ENCODE measurements around the gene PTF1A.

Gene PTF1A

DNA sequence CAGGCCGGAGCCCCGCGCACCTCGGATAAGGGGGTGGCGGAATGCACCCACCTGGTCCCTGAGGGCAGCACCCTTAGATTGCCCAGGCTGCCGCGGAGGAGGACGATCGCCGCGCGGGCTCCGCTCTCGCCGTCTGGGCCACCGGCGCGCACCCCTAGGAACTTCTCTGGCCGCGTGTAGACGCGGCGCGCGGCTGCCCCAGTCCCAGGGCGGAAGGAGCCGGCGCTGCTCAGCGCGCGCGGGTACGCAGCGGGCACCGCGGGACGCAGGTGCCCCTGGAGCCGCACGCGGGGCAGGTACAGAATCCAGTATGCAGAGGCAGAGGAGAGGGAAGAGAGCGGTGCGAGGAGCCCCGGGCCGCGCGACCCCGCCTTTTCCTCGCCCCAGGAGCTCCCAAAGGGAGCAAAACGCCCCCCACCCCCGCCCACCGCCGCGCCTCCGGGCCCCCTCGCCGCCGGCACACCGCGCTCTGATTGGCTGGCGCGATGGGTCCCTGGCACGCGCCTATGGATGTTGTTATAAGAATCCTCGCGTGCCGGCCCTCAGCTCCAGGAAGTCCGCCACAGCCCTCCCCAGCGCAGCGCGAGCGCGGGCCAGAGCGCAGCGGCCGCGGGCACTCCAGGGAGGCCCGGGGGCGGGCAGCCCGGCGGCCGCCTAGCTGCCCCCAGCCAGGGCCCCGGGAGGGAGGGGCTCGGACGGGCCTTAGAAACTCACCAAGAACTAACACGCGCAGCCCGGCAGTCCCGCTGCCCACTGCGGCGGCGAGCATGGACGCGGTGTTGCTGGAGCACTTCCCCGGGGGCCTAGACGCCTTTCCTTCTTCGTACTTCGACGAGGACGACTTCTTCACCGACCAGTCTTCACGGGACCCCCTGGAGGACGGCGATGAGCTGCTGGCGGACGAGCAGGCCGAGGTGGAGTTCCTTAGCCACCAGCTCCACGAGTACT lies at the start of gene PTF1A:
Gene PTF1A, plus strand, starts transcription at position 549 of the 948 bp plus-strand sequence. Its CDS starts 219 bp downstream, at position 768.
- no peak for DNase-seq (ENCODE audit: low read depth in 2 of 2)

DNA sequence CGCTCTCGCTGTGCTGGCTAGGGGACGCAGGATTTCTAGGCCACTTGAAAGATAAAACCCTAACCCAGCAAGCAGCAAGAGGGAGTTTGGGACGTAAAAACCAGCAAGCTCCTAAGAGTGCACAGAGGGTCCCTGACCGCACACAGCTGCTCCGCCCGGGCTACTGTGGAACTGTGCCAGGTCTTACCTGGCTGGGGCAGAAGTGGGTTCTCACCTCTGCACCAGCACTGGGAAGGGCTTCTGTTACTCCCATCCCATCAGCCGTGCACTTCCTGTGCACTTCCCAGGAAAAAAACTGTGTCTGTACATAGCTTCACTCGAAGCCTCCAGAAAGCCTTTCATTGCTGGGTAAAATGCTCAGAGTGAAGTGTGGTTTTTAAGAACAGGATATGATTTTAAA lies 45.9 kb upstream of the PTF1A start:
- DNase-seq (ENCODE audit: low read depth in 2 of 2) = no peak

- DNase-seq (ENCODE audit: low read depth in 2 of 2) = no peak
These were observed 45.1 kb upstream of the PTF1A start for GRCh38 chr10:23147035-23147434.

DNA sequence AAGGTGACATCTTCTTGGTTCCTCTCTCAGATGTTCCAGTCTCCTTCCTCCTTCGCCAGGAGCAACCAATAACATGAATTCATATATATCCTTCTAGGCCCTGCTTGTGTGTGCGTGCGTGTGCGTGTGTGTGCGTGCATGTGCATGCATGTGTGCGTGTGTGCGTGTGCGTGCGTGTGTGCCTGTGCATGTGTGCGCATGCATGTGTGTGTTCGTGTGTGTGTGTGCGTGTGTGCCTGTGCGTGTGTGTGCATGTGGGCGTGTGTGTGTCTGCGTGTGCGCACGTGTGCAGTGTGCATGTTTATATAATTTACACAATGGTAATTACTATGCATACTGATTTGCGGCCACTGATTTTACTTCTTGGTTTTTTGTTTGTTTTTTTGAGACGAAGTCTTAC lies 43.9 kb upstream of the PTF1A start:
- DNase-seq (ENCODE audit: low read depth in 2 of 2) = no peak

GRCh38 chr10:23150091-23150490 lies 42.0 kb upstream of the PTF1A start:
- no peak for DNase-seq (ENCODE audit: low read depth in 2 of 2)

DNA sequence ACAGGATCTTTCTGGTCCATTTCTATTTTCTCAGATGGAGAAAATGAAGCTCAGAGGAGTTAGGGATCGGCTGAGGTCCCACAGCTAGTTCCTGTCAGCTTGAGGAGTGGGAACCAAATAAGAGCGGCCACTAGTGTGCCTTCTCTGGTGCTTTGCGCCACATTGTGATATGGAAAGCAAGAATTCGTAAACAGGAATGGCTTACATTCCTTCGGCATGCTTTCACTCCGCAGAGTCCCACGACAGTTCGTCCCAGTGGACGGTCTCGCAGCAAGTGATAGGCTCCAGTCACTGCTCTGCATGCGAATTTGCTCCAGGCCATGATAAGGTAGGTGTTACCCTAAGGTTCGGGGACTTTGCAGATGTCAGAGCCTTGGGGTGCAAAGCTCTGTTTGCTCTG lies 41.5 kb upstream of the PTF1A start:
- no peak for DNase-seq (ENCODE audit: low read depth in 2 of 2)

GRCh38 chr10:23151071-23151470 lies 41.0 kb upstream of the PTF1A start:
- no peak for DNase-seq (ENCODE audit: low read depth in 2 of 2)

GRCh38 chr10:23155169-23155568 lies 36.9 kb upstream of the PTF1A start:
- no peak for DNase-seq (ENCODE audit: low read depth in 2 of 2)

- no peak for DNase-seq (ENCODE audit: low read depth in 2 of 2)
These were observed 35.5 kb upstream of the PTF1A start for GRCh38 chr10:23156447-23157150.

GRCh38 chr10:23157239-23157681 lies 34.9 kb upstream of the PTF1A start:
- no peak for DNase-seq (ENCODE audit: low read depth in 2 of 2)

- DNase-seq (ENCODE audit: low read depth in 2 of 2) = peak; percentile 5
These were observed 34.3 kb upstream of the PTF1A start for GRCh38 chr10:23157691-23158369.

GRCh38 chr10:23158370-23158769 lies 33.7 kb upstream of the PTF1A start:
- DNase-seq (ENCODE audit: low read depth in 2 of 2) = peak; percentile 18 to 32

DNA sequence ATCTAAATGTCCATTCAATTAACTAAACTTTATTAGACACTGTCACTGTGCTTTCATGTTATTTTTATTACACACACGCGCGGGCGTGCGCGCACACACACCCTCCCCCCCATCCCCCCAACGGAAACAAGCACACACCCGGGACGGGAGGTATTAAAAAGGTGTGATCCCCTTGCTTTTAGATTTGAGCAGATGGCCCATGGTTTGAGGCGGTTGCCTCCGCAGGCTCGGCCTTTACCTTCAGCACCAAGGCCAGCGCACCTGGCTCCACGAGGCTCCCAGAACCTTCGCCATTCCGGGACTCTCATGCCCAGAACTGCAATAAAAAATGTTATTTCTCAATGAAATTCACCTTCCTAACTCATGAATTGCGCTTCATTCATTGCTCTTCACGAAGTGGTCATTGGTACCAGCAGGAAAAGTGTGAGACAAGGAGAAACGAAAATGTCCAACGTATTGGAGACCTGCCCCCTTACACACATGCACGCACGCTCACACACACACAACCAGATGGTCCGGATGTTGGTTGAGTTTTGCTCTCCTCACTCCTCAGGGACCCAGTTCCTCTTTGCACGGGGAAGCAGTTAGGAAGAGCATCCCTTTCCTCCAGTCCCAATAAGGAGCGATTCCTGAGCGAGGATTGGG lies 20.8 kb upstream of the PTF1A start:
- DNase-seq (ENCODE audit: low read depth in 2 of 2) = peak in 1 of 2 experiments; percentile 11

GRCh38 chr10:23172429-23173213 lies 19.5 kb upstream of the PTF1A start:
- DNase-seq (ENCODE audit: low read depth in 2 of 2) = no peak

GRCh38 chr10:23173214-23174073 lies 18.7 kb upstream of the PTF1A start:
- DNase-seq (ENCODE audit: low read depth in 2 of 2) = no peak

DNA sequence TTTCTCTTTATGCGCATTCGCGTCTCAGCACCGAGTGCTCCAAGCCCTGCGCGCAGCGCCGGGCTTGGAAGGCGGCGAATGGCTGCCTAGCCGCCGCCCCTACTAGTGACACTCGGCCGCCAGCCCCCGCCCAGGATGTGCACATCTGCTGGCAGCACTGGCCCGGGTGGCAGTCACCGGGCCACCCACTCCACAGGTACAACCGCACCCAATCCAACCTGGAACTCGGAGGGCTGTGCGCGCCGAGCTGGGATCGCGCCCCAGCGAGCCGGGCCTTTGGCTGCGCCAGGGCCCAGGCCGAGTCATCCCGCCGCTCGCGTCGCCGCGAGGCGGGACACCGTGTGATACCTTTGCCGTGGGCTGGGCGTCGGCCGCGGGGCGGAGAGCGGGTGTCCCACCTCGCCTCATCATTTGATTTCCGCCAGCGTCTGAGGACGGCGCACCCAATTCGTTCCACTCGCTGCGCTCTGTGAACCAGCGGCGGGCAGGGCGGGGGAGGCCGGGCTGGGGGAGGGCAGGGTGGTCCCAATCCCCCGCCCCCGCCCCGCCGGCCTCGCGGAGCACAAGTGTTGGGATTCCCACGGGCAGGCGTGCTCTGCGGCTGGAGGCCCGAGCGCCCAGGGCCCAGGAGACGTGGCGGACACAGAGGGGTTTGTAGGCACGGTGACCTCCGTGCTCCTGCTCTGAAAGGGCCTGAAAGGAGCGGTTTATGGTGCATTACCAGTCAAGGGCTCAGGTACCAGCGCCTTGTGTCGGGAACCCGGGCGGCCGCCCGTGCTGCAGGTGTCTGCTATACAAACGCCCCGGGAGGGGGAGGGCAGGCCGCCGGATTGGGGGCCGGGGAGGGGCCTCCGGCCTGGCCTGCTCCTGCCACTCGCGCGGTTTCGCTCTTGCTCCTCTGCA lies 17.8 kb upstream of the PTF1A start:
- DNase-seq (ENCODE audit: low read depth in 2 of 2) = no peak

- no peak for DNase-seq (ENCODE audit: low read depth in 2 of 2)
These were observed 17.1 kb upstream of the PTF1A start for GRCh38 chr10:23174977-23175512.

DNA sequence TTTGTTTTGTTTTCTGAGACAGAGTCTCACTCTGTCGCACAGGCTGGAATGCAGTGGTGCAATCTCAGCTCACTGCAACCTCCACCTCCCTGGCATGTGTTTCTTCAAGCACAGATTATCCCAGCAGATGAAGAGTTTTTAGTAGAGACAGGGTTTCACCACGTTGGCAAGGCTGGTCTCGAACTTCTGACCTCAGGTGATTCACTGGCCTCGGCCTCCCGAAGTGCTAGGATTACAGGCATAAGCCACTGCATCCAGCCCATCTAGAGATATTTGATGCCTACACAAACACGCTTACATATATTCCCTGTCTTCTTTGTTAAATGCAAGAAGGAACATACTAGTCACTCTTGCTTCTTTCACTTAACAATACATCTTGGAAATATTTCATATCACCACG lies 5.9 kb upstream of the PTF1A start:
- DNase-seq (ENCODE audit: low read depth in 2 of 2) = no peak

DNA sequence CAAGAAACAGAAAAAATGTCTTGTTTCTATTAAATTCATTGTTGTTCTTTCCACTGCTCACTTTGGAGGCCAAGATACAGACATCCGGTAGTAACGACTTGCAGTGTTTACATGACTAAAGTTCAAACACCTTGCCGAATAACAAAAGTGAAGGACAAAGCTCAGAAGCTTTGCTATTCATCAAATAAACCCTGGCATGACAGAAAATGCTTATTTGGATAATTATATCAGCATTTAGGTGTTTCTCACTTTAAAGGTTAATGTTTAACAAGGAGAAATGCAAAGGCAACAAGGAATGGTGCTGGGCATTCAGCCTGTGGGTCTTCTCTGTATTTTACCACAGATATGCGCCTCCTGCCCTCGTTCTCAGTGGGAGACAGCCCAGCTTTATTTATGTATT lies 5.4 kb upstream of the PTF1A start:
- no peak for DNase-seq (ENCODE audit: low read depth in 2 of 2)
